CD8-positive, alpha-beta memory T cell (primary cell): Measurements from ENCODE around the gene ACOX1. TPM values are rescaled to one million over a fixed set of nuclear protein-coding genes. Genes with fewer than 3 reads are reported as not detected.

ENCODE experiments used
- CTCF ChIA-PET: fragments of 350-600 bp; sonication (Branson Sonifier 250); formaldehyde crosslinking; loops from one replicate; lab custom pipeline; 2021; ENCODE audit warnings: antibody characterized with exemption; lab: Charles Lee
- POLR2A ChIA-PET: fragments of 350-600 bp; sonication (Branson Sonifier 250); formaldehyde crosslinking; loops from one replicate; lab custom pipeline; 2021; ENCODE audit warnings: antibody characterized with exemption; lab: Charles Lee
- DNase-seq, 5 donors: peaks; one replicate each; pipeline versions ENCODE4 v3.0.0 to v3.0.0-alpha.2; 2020 to 2022; ENCODE audit warnings: mixed read lengths in 1 of 5
- H3K27ac ChIP-seq: one replicate; pipeline ENCODE4 v1.7.0; 2013; ENCODE audit warnings: low read depth, mild to moderate bottlenecking, low read length, moderate library complexity
- H3K27me3 ChIP-seq: 2 replicates; pipeline ENCODE4 v1.7.0; 2013; ENCODE audit warnings: low read length, mild to moderate bottlenecking; ENCODE audit not compliant: insufficient read depth, poor library complexity, severe bottlenecking
- H3K36me3 ChIP-seq: 2 replicates; pipeline ENCODE4 v1.7.0; 2013; ENCODE audit warnings: mild to moderate bottlenecking, low read length, moderate library complexity; ENCODE audit not compliant: insufficient read depth
- H3K4me1 ChIP-seq: 2 replicates; pipeline ENCODE4 v1.7.0; 2013; ENCODE audit warnings: mild to moderate bottlenecking, low read length, moderate library complexity; ENCODE audit not compliant: insufficient read depth
- H3K4me3 ChIP-seq: 2 replicates; pipeline ENCODE4 v1.7.0; 2013; ENCODE audit warnings: mild to moderate bottlenecking, low read length
- H3K9me3 ChIP-seq: 2 replicates; pipeline ENCODE4 v1.7.0; 2013; ENCODE audit warnings: mild to moderate bottlenecking, low read length
- H3K27ac Mint-ChIP-seq, 8 donors: one replicate each; pipeline ENCODE4 v1.8.0; 2020 to 2021; ENCODE audit warnings: mixed read lengths in 8 of 8, mild to moderate bottlenecking in 6 of 8, inconsistent platforms in 3 of 8, moderate library complexity in 3 of 8
- H3K27me3 Mint-ChIP-seq, 2 donors: one replicate each; pipeline ENCODE4 v1.8.0; 2020 to 2021; ENCODE audit warnings: mixed read lengths in 2 of 2, mild to moderate bottlenecking in 1 of 2, moderate library complexity in 1 of 2
- H3K36me3 Mint-ChIP-seq, 3 donors: one replicate each; pipeline ENCODE4 v1.8.0; 2020 to 2021; ENCODE audit warnings: mixed read lengths in 3 of 3, inconsistent platforms in 1 of 3, mild to moderate bottlenecking in 1 of 3
- H3K4me1 Mint-ChIP-seq, 3 donors: one replicate each; pipeline ENCODE4 v1.8.0; 2020 to 2021; ENCODE audit warnings: mixed read lengths in 3 of 3, inconsistent platforms in 1 of 3, mild to moderate bottlenecking in 1 of 3
- H3K4me3 Mint-ChIP-seq, 7 donors: one replicate each; pipeline ENCODE4 v1.8.0; 2020 to 2021; ENCODE audit warnings: mixed read lengths in 7 of 7, mild to moderate bottlenecking in 6 of 7, moderate library complexity in 4 of 7, inconsistent platforms in 2 of 7
- H3K9me3 Mint-ChIP-seq, 5 donors: one replicate each; pipeline ENCODE4 v1.8.0; 2020 to 2022; ENCODE audit warnings: mixed read lengths in 5 of 5, mild to moderate bottlenecking in 3 of 5, moderate library complexity in 2 of 5, inconsistent platforms in 1 of 5
- polyA plus RNA-seq: library from polyadenylated mRNA; unstranded; fragments of 300-500 nt; fragmentation: Illumina TruSeq; gene quantifications from one replicate; pipeline ENCODE4 v1.2.3, GENCODE V29; 2021
- total RNA-seq, 2 experiments: library from RNA; stranded (reverse); gene quantifications; one replicate each; pipeline ENCODE4 v1.2.3, GENCODE V29; 2021

ACOX1 gene
- total and polyA plus RNA-seq, 3 experiments from 2014 or later = 15.8 to 36.1 (median 35.1) TPM

DNA sequence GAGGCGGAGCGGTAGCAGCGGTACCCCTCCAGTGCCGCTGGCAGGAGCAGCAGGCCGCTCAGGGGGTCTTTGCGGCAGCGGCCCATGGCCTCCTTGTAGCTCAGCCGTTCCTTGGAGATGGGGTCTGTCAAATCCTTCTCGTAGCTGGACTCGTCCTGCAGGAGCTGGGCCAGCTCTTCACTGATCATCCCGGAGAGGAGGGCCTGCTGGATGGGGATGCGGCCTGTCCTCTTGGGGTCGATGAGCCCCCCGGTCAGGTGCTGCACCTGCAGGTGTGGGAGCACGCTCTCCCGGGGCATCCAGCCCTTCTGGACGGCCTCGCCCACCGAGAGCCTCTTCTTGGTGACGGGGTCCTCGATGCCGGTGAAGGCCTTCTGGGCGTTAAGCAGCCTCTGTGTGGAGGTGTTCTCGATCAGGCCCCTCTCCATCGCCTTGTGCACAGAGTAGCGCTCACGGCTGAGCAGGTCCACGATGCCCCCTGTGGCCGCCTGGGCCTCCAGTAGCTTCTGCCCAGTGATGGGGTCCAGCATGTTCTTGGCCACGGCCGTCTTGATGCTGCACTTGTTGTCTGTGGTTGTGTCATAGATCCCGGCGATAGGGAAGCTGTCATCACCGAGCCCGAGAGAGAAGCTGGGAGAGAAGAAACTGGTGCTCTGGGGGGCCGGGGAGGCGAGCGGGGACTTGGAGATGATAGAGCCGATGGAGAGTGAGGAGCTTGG is 28.3 kb upstream of the ACOX1 start:
- no peak for DNase-seq
- peaks cover 0 to 2% (median 0%) of the 10 kb centered on the region in 3 donors for H3K36me3 Mint-ChIP-seq
- Histone ChIP-seq H3K27me3 (no peaks in the 10 kb centered on the region), H3K4me1 (no peaks in the 10 kb centered on the region), H3K4me3 (no peak overlapping the region), H3K36me3 (no peaks in the 10 kb centered on the region), H3K9me3 (no peaks in the 10 kb centered on the region), H3K27ac (no peak overlapping the region)
- no peaks in the 10 kb centered on the region for H3K27me3 Mint-ChIP-seq
- peaks cover 0 to 6% (median 2%) of the 10 kb centered on the region in 3 donors for H3K4me1 Mint-ChIP-seq
- ChIA-PET POLR2A (interaction anchor here (0.6 kb wide), 1 partner anchor 17 kb away, joined by 5 read pairs; no protein-coding TSS in a partner anchor), CTCF (interaction anchor here (1.0 to 1.2 kb wide), 3 partner anchors 39 to 102 kb away, joined by 5 to 9 read pairs (median 5); partner anchors contain the start of gene MRPL38)
- H3K27ac Mint-ChIP-seq = peak overlapping the region in 1 of 8 donors; percentile 15
- H3K4me3 Mint-ChIP-seq = no peak overlapping the region
- H3K9me3 Mint-ChIP-seq = no peaks in the 10 kb centered on the region

DNA sequence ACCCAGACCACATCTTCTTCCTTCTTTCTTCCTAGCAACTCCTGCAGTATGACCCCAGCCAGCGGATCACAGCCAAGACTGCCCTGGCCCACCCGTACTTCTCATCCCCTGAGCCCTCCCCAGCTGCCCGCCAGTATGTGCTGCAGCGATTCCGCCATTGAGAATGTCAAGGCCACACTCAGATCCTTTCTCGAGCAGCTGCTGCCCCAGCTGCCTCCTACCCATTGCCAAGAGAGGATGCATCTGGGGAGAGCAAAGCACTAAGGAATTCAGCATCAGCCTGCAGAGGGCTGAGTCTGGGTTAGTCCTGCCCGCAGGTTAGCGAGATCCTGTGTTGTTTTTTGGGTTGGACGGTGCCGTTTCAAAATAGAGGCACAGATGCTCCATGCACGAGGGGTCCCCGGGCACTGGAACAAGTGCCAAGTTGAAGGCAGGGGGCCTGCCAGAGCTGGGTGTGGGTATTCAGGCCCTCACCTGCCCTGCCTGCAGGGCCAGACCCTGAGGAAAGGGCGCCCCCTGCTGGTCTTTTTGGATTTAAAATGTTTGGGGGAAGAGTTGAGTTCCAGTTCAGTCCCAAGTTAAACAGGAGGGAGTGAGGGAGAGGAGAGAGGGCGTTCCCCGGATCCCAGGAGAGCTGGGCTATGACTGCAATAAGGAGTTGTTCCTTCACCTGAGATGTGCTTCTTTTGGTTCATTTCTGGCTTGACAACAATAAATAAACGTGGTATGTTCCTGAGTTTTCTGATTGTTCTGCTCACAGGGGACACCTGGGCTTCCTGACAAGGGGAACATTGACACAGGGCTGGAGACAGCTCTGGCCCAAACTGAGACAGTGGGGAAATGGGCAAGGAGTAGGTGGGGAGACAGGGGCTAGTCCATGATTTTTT is 26.5 kb upstream of the ACOX1 start:
- no peaks in the 10 kb centered on the region for H3K27me3 ChIP-seq
- peak; percentile 60 to 85 (median 72) for DNase-seq
- no peaks in the 10 kb centered on the region for H3K36me3 ChIP-seq
- ChIA-PET POLR2A (interaction anchor here (1.1 kb wide), 1 partner anchor 100 kb away, joined by 3 read pairs; the partner anchor contains the start of gene MRPL38), CTCF (interaction anchor here (0.6 to 3.5 kb wide), 26 partner anchors 9 to 298 kb away, joined by 3 to 28 read pairs (median 3); partner anchors contain the start of genes FBF1, MRPL38, TRIM65 and WBP2)
- H3K4me3 ChIP-seq = no peak overlapping the region
- peak overlapping the region in 2 of 8 donors; percentile 41 to 70 for H3K27ac Mint-ChIP-seq
- no peaks in the 10 kb centered on the region for H3K9me3 Mint-ChIP-seq
- no peaks in the 10 kb centered on the region for H3K9me3 ChIP-seq
- peaks cover 0 to 6% (median 2%) of the 10 kb centered on the region in 3 donors for H3K4me1 Mint-ChIP-seq
- H3K4me1 ChIP-seq = no peaks in the 10 kb centered on the region
- no peak overlapping the region for H3K4me3 Mint-ChIP-seq
- H3K27me3 Mint-ChIP-seq = no peaks in the 10 kb centered on the region
- peaks cover 0 to 7% (median 0%) of the 10 kb centered on the region in 3 donors for H3K36me3 Mint-ChIP-seq
- H3K27ac ChIP-seq = no peak overlapping the region

- Histone ChIP-seq H3K27ac (no peak overlapping the region), H3K9me3 (no peaks in the 10 kb centered on the region), H3K27me3 (no peaks in the 10 kb centered on the region), H3K4me1 (no peaks in the 10 kb centered on the region), H3K4me3 (no peak overlapping the region), H3K36me3 (no peaks in the 10 kb centered on the region)
- peaks cover 0 to 7% (median 0%) of the 10 kb centered on the region in 3 donors for H3K36me3 Mint-ChIP-seq
- H3K4me1 Mint-ChIP-seq = peaks cover 0 to 6% (median 2%) of the 10 kb centered on the region in 3 donors
- H3K27ac Mint-ChIP-seq = peak overlapping the region in 1 of 8 donors; percentile 10
- H3K4me3 Mint-ChIP-seq = no peak overlapping the region
- no peaks in the 10 kb centered on the region for H3K27me3 Mint-ChIP-seq
- no peaks in the 10 kb centered on the region for H3K9me3 Mint-ChIP-seq
- no peak for DNase-seq
- ChIA-PET POLR2A (interaction anchor here (1.1 kb wide), 1 partner anchor 100 kb away, joined by 3 read pairs; the partner anchor contains the start of gene MRPL38), CTCF (interaction anchor here (0.6 to 3.5 kb wide), 20 partner anchors 9 to 299 kb away, joined by 3 to 28 read pairs (median 4); partner anchors contain the start of genes FBF1, MRPL38, TRIM65 and WBP2)
Observed at GRCh38 chr17:76004750-76005262, 25.8 kb upstream of the ACOX1 start.

DNA sequence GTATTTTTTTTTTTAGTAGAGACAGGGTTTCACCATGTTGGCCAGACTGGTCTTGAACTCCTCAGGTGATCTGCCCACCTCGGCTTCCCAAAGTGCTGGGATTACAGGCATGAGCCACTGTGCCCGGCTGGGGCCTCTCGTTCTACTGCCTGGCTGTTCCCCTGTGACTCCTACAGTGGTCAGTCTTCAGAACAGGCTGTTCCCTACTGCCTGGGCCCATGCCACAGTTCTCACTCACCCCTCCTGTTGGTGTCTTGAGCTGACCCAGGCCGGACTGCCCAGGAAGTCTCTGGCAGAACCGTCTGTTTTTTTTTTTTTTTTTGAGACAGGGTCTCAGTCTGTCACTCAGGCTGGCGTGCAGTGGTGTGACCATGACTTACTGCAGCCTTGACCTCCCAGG is 24.9 kb upstream of the ACOX1 start:
- no peaks in the 10 kb centered on the region for H3K36me3 ChIP-seq
- Mint-ChIP-seq H3K9me3 (no peaks in the 10 kb centered on the region), H3K36me3 (peaks cover 0 to 7% (median 0%) of the 10 kb centered on the region in 3 donors), H3K4me3 (no peak overlapping the region), H3K27me3 (no peaks in the 10 kb centered on the region), H3K27ac (peak overlapping the region in 2 of 8 donors; percentile 5 to 89), H3K4me1 (peaks cover 0 to 6% (median 2%) of the 10 kb centered on the region in 3 donors)
- ChIA-PET CTCF (interaction anchor here (0.6 to 3.5 kb wide), 7 partner anchors 10 to 244 kb away, joined by 3 to 20 read pairs (median 4); partner anchors contain the start of genes MRPL38 and TRIM65), POLR2A (interaction anchor here (0.6 to 0.7 kb wide), 2 partner anchors 150 to 153 kb away, joined by 3 read pairs; no protein-coding TSS in a partner anchor)
- no peak overlapping the region for H3K4me3 ChIP-seq
- no peaks in the 10 kb centered on the region for H3K27me3 ChIP-seq
- no peak for DNase-seq
- H3K27ac ChIP-seq = no peak overlapping the region
- H3K4me1 ChIP-seq = no peaks in the 10 kb centered on the region
- no peaks in the 10 kb centered on the region for H3K9me3 ChIP-seq

- Mint-ChIP-seq H3K27ac (no peak overlapping the region), H3K4me3 (no peak overlapping the region), H3K4me1 (peaks cover 6 to 12% (median 9%) of the 10 kb centered on the region in 3 donors), H3K27me3 (no peaks in the 10 kb centered on the region), H3K9me3 (no peaks in the 10 kb centered on the region), H3K36me3 (peaks cover 0 to 7% (median 0%) of the 10 kb centered on the region in 3 donors)
- POLR2A ChIA-PET = interaction anchor here (0.6 kb wide), 1 partner anchor 61 kb away, joined by 3 read pairs; no protein-coding TSS in a partner anchor
- Histone ChIP-seq H3K27ac (no peak overlapping the region), H3K9me3 (no peaks in the 10 kb centered on the region), H3K27me3 (no peaks in the 10 kb centered on the region), H3K4me1 (peaks cover 5% of the 10 kb centered on the region), H3K36me3 (no peaks in the 10 kb centered on the region), H3K4me3 (no peak overlapping the region)
- CTCF ChIA-PET = interaction anchor here (1.4 to 3.3 kb wide), 7 partner anchors 8 to 278 kb away, joined by 4 to 20 read pairs (median 5); partner anchors contain the start of gene MRPL38
- DNase-seq = no peak
Observed at GRCh38 chr17:76002100-76002499, 23.1 kb upstream of the ACOX1 start.

GRCh38 chr17:76000755-76001521 is 22.0 kb upstream of the ACOX1 start, which contains the start of gene CDK3:
TSS of gene CDK3 (plus strand) at chr17:76000855. CDS start at chr17:76001426, 571 bp downstream.
- Mint-ChIP-seq H3K4me1 (peaks cover 12 to 19% (median 14%) of the 10 kb centered on the region in 3 donors), H3K36me3 (peaks cover 0 to 7% (median 0%) of the 10 kb centered on the region in 3 donors), H3K27me3 (no peaks in the 10 kb centered on the region), H3K27ac (peak within 1 kb of the TSS in 1 of 8 donors; percentile 86), H3K9me3 (no peaks in the 10 kb centered on the region), H3K4me3 (no peak within 1 kb of the TSS)
- POLR2A ChIA-PET = no interaction called here
- Histone ChIP-seq H3K4me1 (peaks cover 12% of the 10 kb centered on the region), H3K27ac (no peak within 1 kb of the TSS), H3K27me3 (no peaks in the 10 kb centered on the region), H3K4me3 (no peak within 1 kb of the TSS), H3K9me3 (no peaks in the 10 kb centered on the region), H3K36me3 (no peaks in the 10 kb centered on the region)
- no peak for DNase-seq
- CTCF ChIA-PET = interaction anchor here (0.8 to 3.3 kb wide), 9 partner anchors 8 to 279 kb away, joined by 3 to 20 read pairs (median 5); partner anchors contain the start of gene MRPL38
